ENCODE results near the gene VILL.

Gene VILL

DNA sequence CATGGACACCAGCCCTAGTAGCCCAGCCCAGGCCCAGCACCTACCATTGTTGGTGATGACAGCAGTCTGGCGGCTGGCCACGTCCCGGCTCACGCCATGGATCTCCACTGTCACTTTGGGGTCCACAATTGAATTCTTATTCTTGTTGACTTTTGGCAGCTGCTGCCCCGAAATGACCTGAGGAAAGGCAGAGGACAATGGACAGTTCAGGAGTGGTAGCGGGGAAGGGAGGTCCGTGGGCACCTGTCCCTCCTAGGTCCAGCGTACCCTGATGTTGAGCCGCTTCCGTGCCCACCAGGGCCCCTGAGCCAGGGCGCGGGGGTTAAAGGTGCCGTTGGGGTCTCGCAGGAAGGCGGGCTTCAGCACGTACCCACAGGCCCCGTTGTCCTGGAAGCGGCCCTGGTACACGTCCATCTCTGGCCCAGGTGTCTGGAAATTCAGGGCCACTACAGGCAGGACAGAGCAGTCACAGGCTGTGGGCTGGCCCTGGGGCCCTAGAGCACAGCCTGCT lies 17.7 kb downstream of the VILL start:
- H3K4me3 ChIP-seq (ENCODE audit: low read depth, low read length) = no peak overlapping the region
- H3K4me1 ChIP-seq (ENCODE audit: control insufficient read depth, insufficient read depth, low read length) = no peaks in the 10 kb centered on the region
- no peaks in the 10 kb centered on the region for H3K9me3 ChIP-seq (ENCODE audit: control insufficient read depth, insufficient read depth, low read length)
- no peak overlapping the region for H3K9ac ChIP-seq (ENCODE audit: low read depth, low read length)
- peaks cover 18% of the 10 kb centered on the region for H3K36me3 ChIP-seq (ENCODE audit: control insufficient read depth, insufficient read depth, low read length)
- no peaks in the 10 kb centered on the region for H3K27me3 ChIP-seq (ENCODE audit: control insufficient read depth, insufficient read depth, low read length)
- no peak overlapping the region for H3K27ac ChIP-seq (ENCODE audit: low read depth, low read length)

DNA sequence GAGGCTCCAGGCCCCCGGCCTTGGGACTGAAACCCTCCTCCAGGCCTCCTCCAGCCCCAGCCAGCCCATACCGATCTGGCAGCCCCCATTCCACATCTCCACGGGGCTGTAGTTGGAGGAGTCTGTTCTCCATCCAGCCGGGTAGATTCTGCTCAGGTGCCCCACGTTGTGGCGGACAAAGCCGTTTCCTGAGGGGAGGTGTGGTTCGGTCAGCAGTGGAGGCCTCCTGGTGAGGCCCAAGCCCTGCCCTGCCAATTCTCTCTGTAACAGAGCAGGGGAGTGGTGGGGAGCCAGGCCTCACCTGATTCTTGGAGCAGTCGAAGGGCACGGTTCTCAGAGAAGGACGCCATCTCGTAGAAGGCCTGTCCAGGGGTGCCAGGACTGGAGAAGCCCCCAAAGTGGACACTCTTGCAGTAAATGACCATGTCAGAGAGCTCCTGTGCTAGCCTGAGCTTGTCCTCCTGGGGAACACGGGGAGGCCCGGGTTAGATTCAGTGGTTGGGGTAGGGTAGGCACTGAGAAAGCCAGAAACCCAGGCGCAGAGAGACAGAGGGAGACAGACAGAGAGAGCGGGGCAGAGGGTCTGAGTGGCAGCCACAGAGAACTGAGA lies 18.5 kb downstream of the VILL start:
- H3K4me3 ChIP-seq (ENCODE audit: low read depth, low read length) = no peak overlapping the region
- H3K27ac ChIP-seq (ENCODE audit: low read depth, low read length) = no peak overlapping the region
- peaks cover 18% of the 10 kb centered on the region for H3K36me3 ChIP-seq (ENCODE audit: control insufficient read depth, insufficient read depth, low read length)
- no peaks in the 10 kb centered on the region for H3K27me3 ChIP-seq (ENCODE audit: control insufficient read depth, insufficient read depth, low read length)
- H3K9ac ChIP-seq (ENCODE audit: low read depth, low read length) = no peak overlapping the region
- no peaks in the 10 kb centered on the region for H3K4me1 ChIP-seq (ENCODE audit: control insufficient read depth, insufficient read depth, low read length)
- no peaks in the 10 kb centered on the region for H3K9me3 ChIP-seq (ENCODE audit: control insufficient read depth, insufficient read depth, low read length)

DNA sequence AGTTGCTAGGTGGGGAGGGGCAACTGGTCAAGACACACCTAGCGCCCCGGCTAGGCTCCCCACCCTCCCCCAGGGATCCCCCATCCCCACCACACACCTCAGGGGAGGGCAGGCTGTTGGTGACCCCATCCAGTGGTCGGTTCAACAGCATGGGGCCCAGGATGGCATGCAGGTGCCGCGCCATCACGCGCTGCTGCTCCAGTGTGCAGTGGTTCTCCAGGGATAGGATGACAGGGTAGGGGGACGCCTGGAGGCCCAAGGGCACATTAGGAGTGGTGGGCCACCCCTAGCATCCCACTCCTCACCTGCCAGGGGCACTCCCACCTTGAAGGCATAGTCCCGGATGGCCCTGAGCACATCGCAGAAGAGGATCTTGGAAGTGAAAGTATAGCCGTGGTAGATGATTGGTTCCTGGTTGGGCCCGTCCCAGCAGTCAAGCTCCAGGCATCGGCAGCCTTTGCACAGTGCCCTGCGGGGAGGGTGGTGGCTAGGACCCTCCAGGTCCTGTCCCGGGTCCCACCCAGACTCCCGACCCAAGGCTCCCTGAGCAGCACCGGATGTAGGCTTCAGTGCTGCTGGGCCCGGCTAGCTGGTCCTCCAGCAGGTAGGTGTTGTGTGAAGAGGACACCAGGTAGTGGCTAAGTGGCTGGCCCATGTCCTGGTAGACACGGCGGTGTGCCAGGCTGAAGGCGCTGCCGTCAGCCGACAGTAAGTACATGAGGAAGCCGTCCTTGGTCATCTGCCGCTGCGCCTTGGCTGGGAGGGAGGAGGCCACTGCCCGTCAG lies 19.4 kb downstream of the VILL start:
- H3K27ac ChIP-seq (ENCODE audit: low read depth, low read length) = no peak overlapping the region
- H3K4me1 ChIP-seq (ENCODE audit: control insufficient read depth, insufficient read depth, low read length) = no peaks in the 10 kb centered on the region
- no peaks in the 10 kb centered on the region for H3K27me3 ChIP-seq (ENCODE audit: control insufficient read depth, insufficient read depth, low read length)
- no peak overlapping the region for H3K4me3 ChIP-seq (ENCODE audit: low read depth, low read length)
- H3K36me3 ChIP-seq (ENCODE audit: control insufficient read depth, insufficient read depth, low read length) = peaks cover 19% of the 10 kb centered on the region
- no peak overlapping the region for H3K9ac ChIP-seq (ENCODE audit: low read depth, low read length)
- H3K9me3 ChIP-seq (ENCODE audit: control insufficient read depth, insufficient read depth, low read length) = no peaks in the 10 kb centered on the region

DNA sequence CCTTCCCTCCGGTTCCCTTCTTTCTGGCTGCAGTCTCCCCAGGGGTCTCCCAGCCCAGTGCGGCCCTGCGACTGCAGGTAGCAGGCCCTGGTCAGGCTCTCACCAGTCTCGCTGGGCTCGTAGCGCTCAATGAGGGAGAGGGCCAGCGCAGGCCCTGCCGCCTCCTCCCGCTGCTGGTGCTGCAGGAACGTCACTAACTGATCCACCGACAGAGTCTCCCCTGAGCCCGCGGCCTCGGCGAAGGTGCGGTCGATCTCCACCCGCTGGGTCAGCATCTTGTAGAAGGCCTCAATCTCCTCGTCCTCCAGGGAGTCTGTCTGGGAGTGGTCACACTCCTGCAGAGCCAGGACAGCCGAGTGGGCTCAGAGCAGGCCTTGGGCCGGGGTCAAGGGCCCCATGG lies 20.5 kb downstream of the VILL start:
- Histone ChIP-seq H3K27ac (ENCODE audit: low read depth, low read length) (no peak overlapping the region), H3K4me3 (ENCODE audit: low read depth, low read length) (no peak overlapping the region)

DNA sequence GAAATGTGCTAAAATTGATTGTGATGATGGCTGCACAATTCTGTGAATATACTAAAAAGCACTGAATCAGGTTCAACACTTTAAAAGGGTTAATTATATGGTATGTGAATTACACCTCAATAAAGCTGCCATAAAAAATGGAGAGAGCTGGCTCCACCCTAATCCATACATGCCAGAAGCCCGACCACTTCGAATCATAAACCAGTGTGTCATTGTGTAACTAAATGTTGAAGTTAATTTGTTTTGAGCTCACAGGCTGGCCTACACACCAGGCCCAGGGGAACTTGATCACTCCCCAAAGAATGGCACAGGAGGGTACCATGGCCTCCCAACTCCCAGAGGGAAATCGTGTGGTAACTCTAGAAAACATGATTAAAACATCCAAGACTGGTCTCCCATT lies 24.9 kb downstream of the VILL start:
- peaks cover 12% of the 10 kb centered on the region; the same call in 1 of the 2 replicates for H3K36me3 ChIP-seq (ENCODE audit: control insufficient read depth, insufficient read depth, low read length)
- no peak overlapping the region for H3K9ac ChIP-seq (ENCODE audit: low read depth, low read length)
- H3K4me3 ChIP-seq (ENCODE audit: low read depth, low read length) = no peak overlapping the region
- H3K9me3 ChIP-seq (ENCODE audit: control insufficient read depth, insufficient read depth, low read length) = no peaks in the 10 kb centered on the region
- H3K27ac ChIP-seq (ENCODE audit: low read depth, low read length) = no peak overlapping the region
- H3K4me1 ChIP-seq (ENCODE audit: control insufficient read depth, insufficient read depth, low read length) = no peaks in the 10 kb centered on the region
- H3K27me3 ChIP-seq (ENCODE audit: control insufficient read depth, insufficient read depth, low read length) = no peaks in the 10 kb centered on the region

More for the DNA sequence above, 20.5 kb downstream of the VILL start:
- no peak overlapping the region for H3K9ac ChIP-seq (ENCODE audit: low read depth, low read length)
- H3K27me3 ChIP-seq (ENCODE audit: control insufficient read depth, insufficient read depth, low read length) = no peaks in the 10 kb centered on the region
- peaks cover 24% of the 10 kb centered on the region for H3K36me3 ChIP-seq (ENCODE audit: control insufficient read depth, insufficient read depth, low read length)
- no peaks in the 10 kb centered on the region for H3K4me1 ChIP-seq (ENCODE audit: control insufficient read depth, insufficient read depth, low read length)
- no peaks in the 10 kb centered on the region for H3K9me3 ChIP-seq (ENCODE audit: control insufficient read depth, insufficient read depth, low read length)

DNA sequence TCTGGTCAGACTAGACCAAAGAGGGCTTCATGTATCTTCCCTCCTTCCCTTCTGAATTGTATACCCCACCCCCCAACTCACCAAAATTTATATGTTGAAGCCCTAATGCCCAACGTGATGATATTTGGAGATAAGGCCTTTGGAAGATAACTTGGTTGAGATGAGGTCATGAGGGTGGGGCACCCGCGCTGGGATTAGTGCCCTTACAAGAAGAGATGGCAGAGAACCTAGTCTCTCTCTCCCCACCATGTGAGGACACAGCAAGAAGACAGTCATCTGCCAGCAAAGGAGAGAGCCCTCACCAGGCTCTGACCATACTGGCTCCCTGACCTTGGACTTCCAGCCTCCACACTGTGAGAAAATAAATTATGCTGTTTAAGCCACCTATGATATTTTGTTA lies 25.4 kb downstream of the VILL start:
- Histone ChIP-seq H3K4me3 (ENCODE audit: low read depth, low read length) (no peak overlapping the region), H3K27me3 (ENCODE audit: control insufficient read depth, insufficient read depth, low read length) (no peaks in the 10 kb centered on the region), H3K9ac (ENCODE audit: low read depth, low read length) (no peak overlapping the region), H3K36me3 (ENCODE audit: control insufficient read depth, insufficient read depth, low read length) (peaks cover 12% of the 10 kb centered on the region; the same call in 1 of the 2 replicates), H3K9me3 (ENCODE audit: control insufficient read depth, insufficient read depth, low read length) (no peaks in the 10 kb centered on the region), H3K27ac (ENCODE audit: low read depth, low read length) (no peak overlapping the region), H3K4me1 (ENCODE audit: control insufficient read depth, insufficient read depth, low read length) (no peaks in the 10 kb centered on the region)

DNA sequence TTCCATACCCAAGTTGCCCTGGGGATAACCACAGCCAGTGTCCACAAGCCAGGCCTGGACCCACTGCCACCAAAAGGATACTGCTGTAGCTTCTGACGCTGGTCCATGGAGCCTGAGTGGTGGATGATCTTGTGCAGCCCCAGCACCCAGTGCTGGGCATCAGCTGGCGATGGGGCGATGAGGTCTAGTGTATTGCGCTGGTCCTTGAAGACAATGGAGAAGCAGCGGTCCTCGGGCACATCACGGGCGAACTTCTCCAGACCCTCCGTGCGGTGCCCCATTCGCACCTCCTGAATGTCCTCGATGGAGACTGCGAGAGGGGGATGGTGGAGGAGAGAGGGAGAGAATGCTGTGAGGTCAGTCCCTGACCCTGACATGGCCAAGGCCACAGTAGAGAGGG lies 25.8 kb downstream of the VILL start:
- Histone ChIP-seq H3K27me3 (ENCODE audit: control insufficient read depth, insufficient read depth, low read length) (no peaks in the 10 kb centered on the region), H3K4me1 (ENCODE audit: control insufficient read depth, insufficient read depth, low read length) (no peaks in the 10 kb centered on the region), H3K27ac (ENCODE audit: low read depth, low read length) (no peak overlapping the region), H3K9me3 (ENCODE audit: control insufficient read depth, insufficient read depth, low read length) (no peaks in the 10 kb centered on the region), H3K4me3 (ENCODE audit: low read depth, low read length) (no peak overlapping the region), H3K9ac (ENCODE audit: low read depth, low read length) (no peak overlapping the region), H3K36me3 (ENCODE audit: control insufficient read depth, insufficient read depth, low read length) (peaks cover 12% of the 10 kb centered on the region; the same call in 1 of the 2 replicates)

DNA sequence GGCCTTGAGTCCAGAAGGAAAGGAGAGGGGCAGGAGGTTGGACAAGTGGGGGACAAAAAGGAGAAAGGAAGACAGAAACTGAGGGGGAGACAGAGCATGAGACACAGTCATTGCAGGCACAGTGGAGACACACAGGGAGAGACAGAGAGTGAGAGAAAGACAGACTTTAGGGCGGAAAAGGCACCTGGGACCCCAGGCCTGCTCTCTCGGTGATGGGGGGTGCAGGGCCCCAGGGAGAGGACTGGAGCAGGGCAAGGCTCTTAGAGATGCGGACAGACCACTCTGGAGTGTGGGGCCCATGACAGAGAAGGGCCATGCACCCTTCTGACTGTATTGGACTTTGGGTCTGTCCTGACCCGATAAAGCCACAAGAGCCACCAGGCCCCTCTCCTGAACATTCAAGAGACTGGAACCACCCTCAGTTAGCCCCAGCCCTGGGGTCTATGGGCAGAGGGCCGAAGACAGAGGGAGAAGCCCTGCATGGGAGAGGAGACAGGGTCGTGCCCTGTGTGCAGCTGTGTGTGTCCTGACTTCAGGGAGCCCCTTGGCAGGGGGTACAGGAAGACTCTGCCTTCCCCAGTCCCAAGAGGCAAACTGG lies 26.4 kb downstream of the VILL start:
- Histone ChIP-seq H3K27ac (ENCODE audit: low read depth, low read length) (no peak overlapping the region), H3K27me3 (ENCODE audit: control insufficient read depth, insufficient read depth, low read length) (no peaks in the 10 kb centered on the region), H3K4me1 (ENCODE audit: control insufficient read depth, insufficient read depth, low read length) (no peaks in the 10 kb centered on the region), H3K9me3 (ENCODE audit: control insufficient read depth, insufficient read depth, low read length) (no peaks in the 10 kb centered on the region), H3K36me3 (ENCODE audit: control insufficient read depth, insufficient read depth, low read length) (peaks cover 12% of the 10 kb centered on the region; the same call in 1 of the 2 replicates), H3K4me3 (ENCODE audit: low read depth, low read length) (no peak overlapping the region), H3K9ac (ENCODE audit: low read depth, low read length) (no peak overlapping the region)

DNA sequence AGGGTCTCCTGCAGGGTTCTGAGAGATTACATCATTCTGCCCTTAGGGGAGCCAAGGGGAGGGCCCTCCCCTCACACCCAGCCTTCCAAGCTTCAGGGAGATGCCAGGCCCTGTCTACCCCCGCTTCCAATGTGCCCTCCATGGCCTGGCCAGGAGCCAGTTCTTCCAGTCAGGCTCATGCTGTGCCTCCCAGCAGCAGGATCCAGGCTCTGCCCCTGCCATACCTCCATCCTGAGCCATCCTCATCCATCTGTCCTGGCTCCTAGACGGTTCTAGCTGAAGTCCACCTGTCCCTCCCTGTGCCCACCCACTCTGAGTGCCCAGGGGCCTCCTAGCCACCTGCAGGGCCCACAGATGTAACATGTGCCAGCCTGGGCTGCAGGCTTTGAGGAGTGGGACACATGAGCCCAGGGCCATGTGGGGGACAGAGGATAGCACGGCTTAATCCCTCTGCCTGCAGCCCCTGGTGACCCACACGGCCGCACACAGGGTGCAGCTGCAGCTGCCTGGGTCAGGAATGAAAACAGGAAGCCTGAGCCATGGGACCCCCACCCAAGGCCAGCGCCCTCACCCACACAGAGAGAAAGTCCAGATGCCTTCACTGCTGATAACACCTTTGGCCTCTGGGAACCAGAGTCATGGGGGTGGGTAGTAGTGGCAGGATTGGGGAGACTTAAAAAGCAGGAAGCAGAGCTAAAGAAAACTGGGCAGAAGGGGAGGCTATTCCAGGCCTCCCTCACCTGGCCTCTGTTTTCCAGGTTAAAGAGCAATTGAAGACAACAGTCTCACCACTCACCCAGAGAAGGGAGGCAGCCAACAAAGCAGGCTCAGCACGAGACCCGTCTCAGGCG lies 27.1 kb downstream of the VILL start:
- H3K27me3 ChIP-seq (ENCODE audit: control insufficient read depth, insufficient read depth, low read length) = no peaks in the 10 kb centered on the region
- H3K27ac ChIP-seq (ENCODE audit: low read depth, low read length) = no peak overlapping the region
- H3K4me3 ChIP-seq (ENCODE audit: low read depth, low read length) = no peak overlapping the region
- H3K36me3 ChIP-seq (ENCODE audit: control insufficient read depth, insufficient read depth, low read length) = peaks cover 12% of the 10 kb centered on the region; the same call in 1 of the 2 replicates
- no peaks in the 10 kb centered on the region for H3K9me3 ChIP-seq (ENCODE audit: control insufficient read depth, insufficient read depth, low read length)
- no peak overlapping the region for H3K9ac ChIP-seq (ENCODE audit: low read depth, low read length)
- no peaks in the 10 kb centered on the region for H3K4me1 ChIP-seq (ENCODE audit: control insufficient read depth, insufficient read depth, low read length)
